GM20431 (cell line): ENCODE data around the gene EFNA5.

ENCODE experiments used
- in situ Hi-C: fragments of 300-500 bp; cut with MseI, MboI; formaldehyde crosslinking; loops from one replicate; pipeline ENCODE4 v1.15.0; 2020; ENCODE audit warnings: low sequenced_read_pairs; ENCODE audit not compliant: unreplicated experiment

Gene EFNA5

DNA sequence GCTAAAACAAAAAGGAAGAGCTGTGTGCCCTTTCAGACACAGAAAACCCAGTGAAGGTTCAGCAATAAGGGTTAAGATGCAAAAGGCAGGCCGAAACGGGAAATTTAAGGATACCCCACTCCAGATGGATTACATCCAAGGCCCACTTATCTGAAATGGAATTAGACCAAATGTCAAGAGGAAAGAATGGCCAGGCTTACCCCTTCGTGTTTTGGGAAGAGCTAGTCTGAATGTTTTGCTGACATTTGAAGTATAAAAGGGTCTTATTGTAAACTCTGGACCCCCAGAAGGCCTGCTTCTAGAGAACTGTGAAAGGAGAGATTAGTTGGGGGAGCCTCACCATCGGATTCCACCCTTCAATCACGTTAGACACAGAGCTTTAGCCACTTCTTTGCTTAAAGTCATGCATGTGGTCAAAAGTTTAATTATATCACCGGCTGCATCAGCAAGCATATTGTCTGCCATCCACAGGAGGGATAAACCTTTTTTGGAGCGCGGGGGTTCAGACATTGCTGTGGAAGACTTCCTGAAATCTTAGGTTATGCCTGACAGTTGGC lies 93.3 kb downstream of the EFNA5 start:
- in situ Hi-C loops: no loop called here

DNA sequence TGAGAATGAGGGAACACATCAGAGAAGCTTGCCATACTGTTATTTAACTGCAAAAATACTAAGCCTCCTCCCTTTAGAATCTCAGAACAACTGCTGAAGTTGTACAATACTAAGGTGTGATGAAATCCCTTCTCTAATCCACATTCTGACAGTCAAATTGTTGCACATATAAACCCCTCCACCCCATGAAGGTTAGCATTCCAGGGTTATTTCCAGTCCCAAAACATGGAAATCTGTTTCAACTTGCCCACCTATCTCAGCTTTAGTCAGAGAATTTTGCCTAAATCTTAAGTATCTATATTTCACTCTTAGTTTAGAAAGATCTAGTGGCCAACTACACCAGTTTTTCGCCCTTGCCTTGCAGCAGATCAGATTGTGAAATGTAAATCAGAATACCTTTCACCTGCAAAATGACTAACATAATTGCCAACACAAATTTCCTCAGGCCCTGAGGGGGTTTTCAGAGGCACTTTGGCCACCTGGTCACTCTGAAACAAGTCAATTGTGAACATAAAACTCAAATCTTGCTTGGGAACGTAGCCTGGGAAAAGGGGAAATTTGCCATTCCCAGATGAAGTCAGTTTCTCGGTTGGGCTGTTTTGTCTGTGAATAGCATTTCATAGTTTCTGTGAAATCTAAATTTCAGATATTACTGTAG lies 93.9 kb downstream of the EFNA5 start:
- in situ Hi-C loops: no loop called here

DNA sequence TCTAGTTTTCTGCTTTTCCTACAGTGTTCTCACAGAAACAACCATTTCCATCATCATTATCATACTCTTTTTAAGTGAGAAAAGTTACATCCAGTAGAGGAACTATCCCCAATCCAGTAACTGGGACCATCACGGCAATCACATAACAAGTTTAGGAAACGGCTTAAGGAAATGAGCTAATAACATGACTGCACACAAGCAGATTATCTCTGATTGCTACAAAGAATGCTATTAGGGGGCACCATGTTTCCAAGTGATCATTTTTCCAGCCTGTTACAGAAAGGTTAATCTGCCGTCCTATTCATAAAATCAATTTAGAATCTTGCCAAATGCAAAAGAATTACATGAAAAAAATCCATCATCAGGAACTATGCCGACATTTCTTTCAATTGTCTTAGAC lies 94.6 kb downstream of the EFNA5 start:
- in situ Hi-C loops: no loop called here

DNA sequence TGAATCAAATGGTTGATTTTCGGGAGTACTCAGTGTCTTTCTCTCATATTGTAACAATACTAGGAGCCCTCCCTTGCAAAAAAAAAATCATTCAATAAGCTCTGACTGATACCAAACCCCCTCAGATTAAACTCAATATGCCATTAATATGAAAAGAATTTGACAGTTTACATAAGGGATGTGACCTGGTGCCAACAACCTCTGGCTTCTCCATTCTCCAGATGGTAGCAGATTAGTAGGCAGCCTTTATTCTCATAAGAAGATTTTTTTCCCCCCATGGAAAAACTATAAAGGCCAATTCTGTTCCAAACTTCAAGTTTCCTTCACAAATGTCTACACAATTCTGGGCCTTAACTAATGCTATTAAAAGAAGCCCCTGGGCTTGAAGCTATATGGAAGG lies 96.5 kb downstream of the EFNA5 start:
- in situ Hi-C loops: no loop called here

DNA sequence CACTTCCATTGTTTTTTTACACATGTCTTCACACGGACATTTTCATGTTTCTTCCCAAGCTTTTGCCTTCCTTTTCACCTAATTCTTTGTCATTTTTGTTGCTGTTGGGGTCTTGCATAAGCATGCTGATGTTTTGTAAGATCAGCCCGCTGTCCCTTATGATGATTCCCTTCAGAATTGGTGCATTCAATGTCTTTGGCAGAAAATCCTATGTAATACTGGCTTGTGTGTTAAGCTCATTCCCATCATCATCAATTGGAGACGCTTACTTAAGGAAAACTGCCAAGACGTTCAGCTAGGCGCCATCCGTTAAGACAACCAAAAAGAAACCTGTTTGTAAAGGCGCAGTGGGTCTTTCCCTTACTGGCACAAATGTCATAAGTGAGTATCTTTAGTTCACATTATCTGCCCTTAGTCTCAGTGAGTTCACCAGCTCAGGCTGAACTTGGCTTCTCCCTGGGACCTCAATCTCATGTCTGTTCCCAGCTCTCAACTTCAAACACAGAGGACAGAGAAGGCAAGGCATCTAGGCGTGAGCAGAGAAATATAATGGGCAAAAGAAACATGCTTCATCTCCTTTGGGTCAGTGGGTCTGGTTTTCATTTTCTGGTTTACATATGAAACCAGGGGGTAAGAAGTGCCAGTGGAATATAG lies 97.9 kb downstream of the EFNA5 start:
- in situ Hi-C loops: no loop called here

DNA sequence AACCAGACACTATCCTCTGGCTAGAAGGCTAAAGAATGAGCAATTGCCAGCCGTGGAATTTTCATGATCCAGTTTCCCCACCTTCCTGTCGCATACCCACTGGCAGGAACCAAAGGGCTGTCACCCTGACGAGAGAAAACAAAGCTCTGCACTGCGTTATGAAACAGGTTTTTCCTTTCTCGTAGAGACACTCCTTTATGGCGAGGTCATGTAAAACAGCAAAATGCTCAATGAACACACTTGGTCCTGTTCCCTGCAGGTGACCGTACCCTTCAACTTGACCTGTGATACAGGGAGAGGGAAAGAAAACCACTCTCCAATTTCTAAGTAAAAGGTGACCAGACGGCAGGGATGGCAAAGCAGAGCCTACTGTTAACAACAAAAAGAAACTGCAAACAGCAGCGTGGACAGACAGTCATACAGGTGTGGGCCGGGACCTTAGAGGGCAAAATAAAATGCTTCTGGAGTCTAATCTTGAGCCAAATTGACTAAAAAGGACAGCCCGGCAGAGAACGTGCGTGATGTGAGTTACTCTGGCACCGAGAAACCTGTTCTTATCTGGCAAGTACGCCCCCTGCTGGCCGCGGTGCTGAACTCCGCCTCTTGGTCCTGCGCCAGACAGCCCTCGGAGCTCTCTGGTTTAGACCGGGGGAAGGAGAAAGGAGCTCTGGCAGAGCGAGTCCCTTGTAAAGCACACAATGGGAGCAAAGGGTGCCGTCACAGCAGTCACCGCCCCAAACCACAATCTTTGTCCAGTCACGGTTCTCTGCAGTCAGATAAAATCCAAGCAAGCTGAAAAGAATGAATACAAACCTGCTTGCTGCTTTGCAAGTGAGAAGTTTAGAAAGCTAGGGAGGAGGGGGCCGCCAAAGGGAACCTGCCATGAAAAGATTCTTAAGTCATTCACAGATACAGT lies 98.9 kb downstream of the EFNA5 start:
- in situ Hi-C loops: no loop called here

DNA sequence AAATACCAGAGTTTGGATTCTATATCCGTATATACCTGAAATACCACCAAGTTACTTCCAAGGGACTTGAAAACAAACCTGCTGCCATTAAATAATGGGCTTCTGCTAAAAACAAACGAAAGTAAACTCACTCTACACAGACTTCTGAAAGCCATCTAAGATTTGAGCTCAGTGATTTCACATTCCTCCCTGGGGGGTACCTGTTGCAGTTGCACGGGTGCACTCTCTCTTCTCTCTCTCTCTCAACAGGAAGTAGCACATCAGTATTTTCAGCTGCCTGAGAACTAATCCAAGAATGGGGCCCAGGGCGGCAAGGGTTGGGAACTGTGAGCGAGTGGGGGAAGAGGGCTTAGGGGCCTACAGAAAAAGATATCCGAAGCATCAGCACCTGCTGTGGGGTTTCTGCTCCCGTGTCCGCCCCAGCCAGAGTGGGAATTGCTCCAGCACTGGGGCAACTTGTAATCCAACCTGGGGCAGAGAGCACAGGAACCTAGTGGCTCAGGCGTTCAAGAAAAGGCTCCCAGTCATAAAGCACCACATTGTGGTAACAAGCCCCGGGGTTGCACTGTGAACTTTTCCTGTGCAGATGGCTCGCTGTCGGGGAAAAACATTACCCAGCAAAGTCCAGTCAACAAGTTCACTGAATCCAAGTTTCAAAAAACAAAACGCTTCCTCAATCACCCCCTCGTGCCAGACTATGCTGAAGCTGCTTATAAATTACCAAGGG lies 99.8 kb downstream of the EFNA5 start:
- in situ Hi-C loops: no loop called here

DNA sequence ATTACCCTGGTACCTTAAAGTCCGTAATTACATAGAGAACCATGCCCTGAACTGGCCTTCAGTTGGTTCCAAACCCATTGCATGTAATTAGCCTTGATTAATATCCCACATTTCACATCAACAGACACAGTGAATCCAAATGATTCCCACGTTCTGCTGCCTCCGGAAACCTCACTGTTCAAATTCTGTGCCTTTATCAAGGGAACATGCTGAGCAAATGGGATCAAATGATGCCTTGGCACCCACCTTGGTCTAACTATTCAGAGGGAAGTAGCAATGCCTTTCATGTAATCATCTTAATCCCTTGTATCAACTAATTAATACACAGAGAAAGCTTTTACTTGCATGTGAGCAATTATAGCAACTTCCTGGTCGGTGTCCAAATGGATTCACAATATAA lies 100.6 kb downstream of the EFNA5 start:
- in situ Hi-C loops: no loop called here

DNA sequence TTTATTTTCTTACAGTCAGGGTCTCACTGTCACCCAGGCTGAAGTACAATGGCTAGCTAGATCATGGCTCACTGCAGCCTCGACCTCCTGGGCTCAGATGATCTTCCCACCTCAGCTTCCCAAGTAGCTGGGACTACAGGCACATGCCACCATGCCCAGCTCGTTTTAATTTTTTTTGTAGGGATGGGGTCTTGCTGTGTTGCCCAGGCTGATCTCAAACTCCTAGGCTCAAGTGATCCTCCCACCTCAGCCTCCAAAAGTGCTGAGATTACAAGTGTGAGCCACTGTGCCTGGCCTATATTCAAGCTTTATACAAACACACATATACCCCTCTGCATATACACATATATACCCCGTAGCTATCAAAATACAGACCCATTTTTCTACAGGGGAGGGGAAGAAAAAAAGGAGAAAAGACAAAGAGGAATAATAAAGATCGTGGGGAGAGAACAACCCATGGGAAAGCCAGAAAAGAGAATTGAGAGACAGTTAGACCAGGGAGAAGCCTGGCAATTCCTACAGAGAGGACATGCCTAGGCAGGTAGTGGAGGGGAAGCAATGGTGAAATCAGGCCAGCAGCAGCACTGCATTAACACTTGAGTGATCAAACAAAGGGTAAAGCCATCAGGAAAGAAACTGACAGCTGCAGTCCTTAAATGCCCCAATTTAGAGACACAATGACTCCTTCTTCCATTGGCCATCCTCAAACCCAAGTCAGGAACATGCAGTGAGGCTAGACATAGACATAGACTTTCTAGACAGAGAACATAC lies 102.7 kb downstream of the EFNA5 start:
- in situ Hi-C loops: no loop called here

DNA sequence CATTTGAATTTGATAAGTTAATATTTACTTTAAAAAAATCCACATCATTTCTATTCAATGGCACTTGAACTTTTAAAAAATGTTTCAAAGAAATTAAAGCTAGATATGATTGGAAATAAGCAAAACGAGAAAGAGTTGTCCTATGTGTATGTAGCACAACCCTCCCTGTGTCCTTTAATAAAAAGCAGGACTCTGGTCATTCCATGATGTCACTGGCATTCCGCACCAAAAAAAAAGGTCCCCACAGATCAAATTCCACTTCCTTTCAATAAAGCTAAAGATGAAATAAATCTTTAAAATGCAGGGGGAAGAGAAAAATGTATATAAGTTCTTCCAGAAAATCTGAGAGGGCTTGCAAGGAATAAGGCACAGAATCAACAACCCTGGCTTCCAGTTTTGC lies 103.8 kb downstream of the EFNA5 start:
- in situ Hi-C loops: no loop called here

DNA sequence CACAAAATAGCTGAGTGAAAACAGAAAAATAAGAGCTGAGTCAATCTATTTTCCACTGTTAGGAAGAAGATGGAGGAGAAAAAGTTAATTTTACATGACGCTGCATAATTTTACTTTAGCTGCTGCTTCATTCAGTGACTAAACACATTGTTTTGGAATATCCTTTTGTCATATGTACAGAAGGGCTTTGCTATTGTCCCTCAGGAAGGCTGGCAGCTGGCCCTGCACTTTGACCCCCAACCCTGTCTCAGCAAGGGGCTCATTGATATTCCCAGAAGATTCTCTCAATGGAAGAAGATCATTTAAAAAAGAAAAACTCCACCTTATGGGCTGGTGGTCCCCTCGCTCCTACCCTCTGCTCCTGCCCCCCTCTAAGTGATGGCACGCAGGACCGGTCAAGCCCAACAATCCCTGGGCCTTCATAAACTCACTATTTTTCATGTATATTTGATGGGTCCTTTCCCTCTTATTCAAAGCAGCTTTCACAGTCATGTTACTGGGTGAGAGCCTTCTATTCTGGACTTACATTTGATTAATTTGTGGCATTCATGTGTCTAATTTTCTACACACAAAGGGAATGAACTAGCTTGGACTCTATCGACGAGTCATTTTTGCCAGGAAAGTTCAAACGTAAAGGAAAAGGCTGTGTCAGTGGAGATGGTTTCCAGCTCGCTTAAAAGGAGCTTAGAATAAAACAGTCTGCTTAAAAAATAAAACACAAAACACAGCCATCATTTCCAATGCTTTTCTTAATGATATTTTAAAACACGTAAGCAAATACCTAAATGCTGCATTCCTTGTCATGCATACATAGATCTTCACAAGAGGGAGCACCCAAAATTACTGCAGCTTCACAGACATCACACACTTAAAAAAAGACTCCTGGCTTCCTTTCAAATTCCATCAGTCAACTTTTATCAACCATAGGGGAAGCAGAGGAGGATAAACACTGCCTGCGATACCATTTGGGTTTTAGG lies 104.7 kb downstream of the EFNA5 start:
- in situ Hi-C loops: no loop called here

DNA sequence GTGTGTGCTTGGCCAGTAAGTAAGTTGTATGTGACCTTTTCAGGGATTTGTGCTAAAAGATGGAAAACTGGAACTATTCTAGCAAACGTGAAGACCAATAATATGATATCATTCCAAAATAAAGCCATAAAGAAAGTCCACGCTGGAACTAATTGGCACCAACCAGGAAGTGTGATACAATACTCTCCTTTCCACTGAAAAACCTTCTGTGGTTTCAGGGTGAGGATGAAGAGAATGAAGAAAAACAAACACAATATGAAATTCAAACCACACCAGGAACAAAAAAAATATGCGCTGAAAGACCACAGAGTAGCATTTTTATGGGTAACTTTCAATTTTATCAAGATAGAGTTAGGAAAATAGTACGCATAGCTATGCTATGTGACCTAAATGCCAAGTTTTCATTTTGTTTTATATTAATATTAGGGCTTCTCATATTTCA lies 105.8 kb downstream of the EFNA5 start:
- in situ Hi-C loops: no loop called here

DNA sequence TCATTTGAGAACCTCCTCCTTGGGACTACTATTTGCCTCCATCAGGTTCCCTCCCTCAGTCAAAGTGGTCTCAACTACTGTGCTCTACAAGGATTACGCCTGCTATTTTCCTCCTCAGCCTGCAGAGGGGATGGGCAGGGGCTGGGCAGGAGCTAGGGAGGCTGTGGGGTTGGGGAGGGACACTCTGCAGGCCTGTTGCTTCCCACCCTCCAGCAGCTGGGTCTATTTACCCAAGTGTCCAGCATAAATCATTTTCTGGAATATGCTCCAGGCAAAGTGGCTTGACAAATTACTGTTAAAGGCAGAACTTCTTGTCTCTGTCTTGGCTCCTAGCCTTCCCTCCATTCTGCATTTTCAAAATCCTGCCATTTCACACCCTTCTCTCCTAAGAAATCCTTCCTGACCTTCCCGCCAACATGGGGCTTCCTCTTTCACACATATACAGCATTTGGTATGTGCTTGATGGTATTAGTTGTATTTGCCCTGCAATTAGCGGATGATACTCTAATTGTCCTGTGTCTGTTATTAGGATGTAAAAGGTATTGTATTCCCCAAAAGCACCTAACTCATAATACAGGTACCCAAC lies 106.7 kb downstream of the EFNA5 start:
- in situ Hi-C loops: no loop called here

DNA sequence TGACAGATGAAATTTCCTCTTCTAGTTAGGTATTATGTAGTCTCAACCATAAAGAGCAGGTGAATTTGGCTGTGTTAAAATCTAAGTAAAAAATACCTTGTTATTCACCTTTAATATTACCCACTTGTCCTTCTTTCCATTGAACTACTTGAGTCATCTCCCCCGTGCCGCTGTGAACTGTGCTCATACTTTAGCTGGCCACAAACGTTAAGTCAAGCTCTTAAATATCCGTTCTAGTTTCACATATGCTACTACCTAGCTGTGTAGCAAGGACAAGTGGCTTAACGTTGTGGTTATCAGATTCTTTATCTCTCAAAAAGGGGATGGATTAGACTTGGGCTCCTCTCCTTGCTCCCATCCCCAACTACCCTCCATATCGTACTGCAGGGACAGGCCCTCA lies 110.4 kb downstream of the EFNA5 start:
- in situ Hi-C loops: no loop called here

DNA sequence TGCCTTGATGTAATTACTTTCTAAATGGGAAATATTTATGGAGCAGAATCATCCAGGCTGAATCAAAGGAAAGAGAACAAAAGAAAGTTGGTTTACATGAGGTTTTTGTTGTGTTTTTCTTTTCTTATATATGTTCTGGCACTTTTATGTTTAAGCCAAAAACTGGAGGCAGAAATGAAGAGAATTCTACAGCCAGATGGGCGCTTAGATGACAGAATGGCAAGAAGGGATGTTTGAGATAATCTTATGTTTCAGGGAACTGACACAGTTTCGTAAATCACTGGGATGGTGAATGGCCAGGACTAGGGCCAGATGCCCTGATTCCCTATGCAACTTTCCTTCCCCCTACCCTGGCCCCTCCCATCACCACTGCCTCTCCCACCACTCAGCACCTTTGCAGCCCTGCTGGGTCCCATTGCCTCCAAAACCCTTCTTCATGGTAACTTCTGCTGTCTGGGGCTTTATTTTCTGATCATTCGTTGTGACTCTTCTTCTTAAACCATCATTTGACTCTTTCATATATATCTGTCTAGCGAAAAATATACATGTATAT lies 111.8 kb downstream of the EFNA5 start:
- in situ Hi-C loops: no loop called here

DNA sequence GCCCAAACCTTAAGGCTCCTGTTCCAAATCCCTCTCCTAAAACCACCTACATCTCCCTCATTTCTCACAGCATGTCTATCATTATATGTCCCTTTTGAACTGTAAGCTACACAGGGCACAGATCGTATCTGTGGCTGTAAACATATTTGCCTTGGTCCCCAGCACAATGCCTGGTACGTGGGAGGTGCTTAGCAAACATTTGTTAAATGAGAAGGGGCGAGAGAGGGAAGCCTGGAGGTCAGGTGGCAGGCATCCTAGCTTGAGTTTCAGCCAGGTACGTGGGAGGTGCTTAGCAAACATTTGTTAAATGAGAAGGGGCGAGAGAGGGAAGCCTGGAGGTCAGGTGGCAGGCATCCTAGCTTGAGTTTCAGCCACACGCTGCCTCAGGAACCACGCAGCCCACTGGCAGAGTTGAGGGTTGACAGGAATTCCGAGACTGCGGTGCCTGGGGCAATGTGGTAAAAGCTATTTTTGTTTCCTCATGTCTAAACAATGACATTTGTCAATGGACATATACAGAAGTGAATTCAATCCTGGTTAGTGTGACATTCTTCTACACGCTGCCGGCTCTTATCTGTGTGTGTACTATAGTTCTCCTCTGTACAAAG lies 113.6 kb downstream of the EFNA5 start:
- in situ Hi-C loops: no loop called here

DNA sequence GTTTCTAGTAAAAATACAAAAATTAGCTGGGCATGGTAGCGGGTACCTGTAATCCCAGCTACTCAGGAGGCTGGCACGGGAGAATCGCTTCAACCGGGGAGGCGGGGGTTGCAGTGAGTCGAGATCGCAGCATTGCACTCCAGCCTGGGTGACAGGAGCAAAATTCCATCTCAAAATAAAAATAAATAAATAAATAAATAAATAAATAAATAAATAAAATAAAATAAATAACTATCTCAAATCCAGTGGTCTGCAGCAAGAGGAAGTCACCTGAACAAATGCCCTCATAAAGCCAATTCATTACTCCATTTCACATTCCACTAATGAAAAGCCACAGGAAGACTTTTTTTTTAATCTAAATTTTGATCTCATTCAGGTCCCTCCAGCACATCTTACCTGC lies 114.2 kb downstream of the EFNA5 start:
- in situ Hi-C loops: no loop called here
